Kidney epithelial cell (primary cell): ENCODE data around the gene LAG3. TPM values are rescaled to one million over a fixed set of nuclear protein-coding genes. Genes with fewer than 3 reads are reported as not detected.
A peak's percentile ranks its signal among the peaks of the same experiment; 100 is the strongest.

Source experiments
- DNase-seq: peaks from one replicate; pipeline ENCODE4 v3.0.0-alpha.2; 2010; ENCODE audit warnings: low read depth
- H3K27me3 ChIP-seq: 2 replicates; pipeline ENCODE4 v1.6.0; 2011; ENCODE audit warnings: low read length; ENCODE audit not compliant: control insufficient read depth, insufficient read depth
- H3K36me3 ChIP-seq: 2 replicates; pipeline ENCODE4 v1.5.1; 2011; ENCODE audit warnings: low read length; ENCODE audit not compliant: control insufficient read depth, insufficient read depth
- H3K4me3 ChIP-seq: 2 replicates; pipeline ENCODE4 v1.5.1; 2011; ENCODE audit warnings: low read depth, mild to moderate bottlenecking, control low read depth, low read length
- CTCF ChIP-seq: IDR thresholded peaks from 2 replicates; pipeline ENCODE4 v1.5.1; 2011; ENCODE audit warnings: mild to moderate bottlenecking, moderate library complexity, low read length, control low read depth, inconsistent platforms; ENCODE audit not compliant: insufficient read depth, poor library complexity, severe bottlenecking
- total RNA-seq: library from RNA; depleted of rRNA; stranded (reverse); fragments of >200 nt; gene quantifications from 2 replicates; pipeline ENCODE4 v1.2.3, GENCODE V29; 2015

The LAG3 gene
- total RNA-seq, 1 donor from 2014 or later, result not detected

DNA sequence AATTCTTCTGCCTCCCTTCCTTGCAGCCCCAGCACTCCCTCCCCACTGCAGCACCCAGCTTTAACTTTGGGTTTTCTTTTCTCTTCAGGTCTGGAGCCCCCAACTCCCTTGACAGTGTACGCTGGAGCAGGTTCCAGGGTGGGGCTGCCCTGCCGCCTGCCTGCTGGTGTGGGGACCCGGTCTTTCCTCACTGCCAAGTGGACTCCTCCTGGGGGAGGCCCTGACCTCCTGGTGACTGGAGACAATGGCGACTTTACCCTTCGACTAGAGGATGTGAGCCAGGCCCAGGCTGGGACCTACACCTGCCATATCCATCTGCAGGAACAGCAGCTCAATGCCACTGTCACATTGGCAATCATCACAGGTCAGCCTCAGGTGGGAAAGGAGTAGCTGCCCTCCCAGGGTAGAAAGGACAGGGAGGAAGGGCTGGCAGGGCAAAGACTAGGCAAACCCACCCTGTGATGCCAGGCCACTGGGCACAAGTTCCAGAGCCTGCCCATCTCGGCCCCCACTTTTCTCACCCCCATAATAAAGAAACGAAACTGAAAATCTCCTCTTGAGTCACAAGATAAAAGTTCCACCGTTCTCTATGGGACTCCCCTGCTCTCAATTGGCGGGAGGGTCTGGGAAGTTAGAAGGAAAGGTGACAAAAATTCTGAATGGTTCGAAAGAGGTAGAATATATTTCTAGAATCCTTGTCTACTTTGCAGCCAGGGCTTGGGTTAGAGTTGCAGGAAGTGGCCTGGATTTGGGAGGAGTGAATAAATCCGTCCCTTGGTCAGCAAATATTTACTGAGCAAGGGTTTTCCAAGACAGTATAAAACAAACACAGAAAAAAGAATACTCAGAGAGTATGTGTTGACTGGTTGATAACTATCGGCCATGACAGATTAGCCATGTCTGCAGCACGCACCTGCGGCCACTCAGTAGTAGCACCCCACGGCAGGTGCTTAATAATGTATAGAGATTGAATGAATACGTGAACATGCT is 3.2 kb downstream of the LAG3 start:
- H3K4me3 ChIP-seq, result no peak overlapping the region
- DNase-seq, result no peak
- H3K36me3 ChIP-seq, result no peaks in the 10 kb centered on the region
- TF ChIP-seq CTCF, result no peak
- peaks cover 25% of the 10 kb centered on the region for H3K27me3 ChIP-seq

DNA sequence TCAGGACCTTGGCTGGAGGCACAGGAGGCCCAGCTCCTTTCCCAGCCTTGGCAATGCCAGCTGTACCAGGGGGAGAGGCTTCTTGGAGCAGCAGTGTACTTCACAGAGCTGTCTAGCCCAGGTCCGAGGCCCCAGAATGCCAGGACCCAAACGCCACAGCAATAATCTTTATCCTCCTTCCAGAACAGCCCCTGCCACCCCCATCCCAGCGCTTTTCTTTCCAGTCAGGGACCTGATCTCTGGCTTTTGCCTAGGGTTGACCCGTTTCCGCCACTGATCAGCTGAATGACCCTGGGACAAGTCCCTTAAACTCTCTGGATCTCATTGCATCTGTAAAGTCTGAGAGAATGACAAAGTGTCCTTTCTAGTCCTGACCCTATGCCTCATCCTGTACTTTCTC is 5.1 kb downstream of the LAG3 start:
- DNase-seq, result no peak
- TF ChIP-seq CTCF, result no peak
- H3K27me3 ChIP-seq, result peaks cover 24% of the 10 kb centered on the region
- H3K36me3 ChIP-seq, result no peaks in the 10 kb centered on the region
- no peak overlapping the region for H3K4me3 ChIP-seq

DNA sequence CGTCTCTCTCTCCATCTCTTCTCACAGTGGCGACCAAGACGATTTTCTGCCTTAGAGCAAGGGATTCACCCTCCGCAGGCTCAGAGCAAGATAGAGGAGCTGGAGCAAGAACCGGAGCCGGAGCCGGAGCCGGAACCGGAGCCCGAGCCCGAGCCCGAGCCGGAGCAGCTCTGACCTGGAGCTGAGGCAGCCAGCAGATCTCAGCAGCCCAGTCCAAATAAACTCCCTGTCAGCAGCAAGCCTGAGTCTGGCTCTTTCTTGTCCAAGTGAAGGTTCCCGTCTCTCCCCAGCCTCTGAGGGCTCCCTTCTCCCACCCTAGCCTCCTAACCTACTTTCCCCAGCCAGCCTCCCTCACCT is 5.9 kb downstream of the LAG3 start:
- no peak overlapping the region for H3K4me3 ChIP-seq
- H3K27me3 ChIP-seq, result peaks cover 17% of the 10 kb centered on the region
- H3K36me3 ChIP-seq, result no peaks in the 10 kb centered on the region
- no peak for DNase-seq
- TF ChIP-seq CTCF, result no peak

- DNase-seq, result peak; percentile 61
- Histone ChIP-seq H3K36me3 (no peaks in the 10 kb centered on the region), H3K27me3 (peaks cover 12% of the 10 kb centered on the region), H3K4me3 (peak overlapping the region; percentile 19)
- TF ChIP-seq CTCF, result peak; percentile 92
Observed at GRCh38 chr12:6778574-6779550, 6.5 kb downstream of the LAG3 start.

GRCh38 chr12:6779708-6780432 is 7.5 kb downstream of the LAG3 start:
- no peak for DNase-seq
- Histone ChIP-seq H3K27me3 (peaks cover 5% of the 10 kb centered on the region), H3K36me3 (no peaks in the 10 kb centered on the region), H3K4me3 (no peak overlapping the region)
- no peak for TF ChIP-seq CTCF
